DOHH2 (cell line): ENCODE results near the gene KNDC1.

Source experiments
- H3F3A ChIP-seq: fragments of 200-600 bp; sonication (generic), shearing (Covaris generic); 2 replicates; pipeline ENCODE4 v1.6.0; 2016; ENCODE audit warnings: antibody characterized with exemption, mild to moderate bottlenecking; ENCODE audit not compliant: control insufficient read depth, insufficient read depth
- H3K27ac ChIP-seq: fragments of 200-600 bp; sonication (generic); 2 replicates; pipeline ENCODE4 v1.5.1; 2014; ENCODE audit warnings: low read depth, mild to moderate bottlenecking, low read length, moderate library complexity
- H3K27me3 ChIP-seq: fragments of 200-600 bp; sonication (generic); 2 replicates; pipeline ENCODE4 v1.6.1; 2014; ENCODE audit warnings: mild to moderate bottlenecking, low read length, mixed read lengths; ENCODE audit not compliant: control insufficient read depth
- H3K36me3 ChIP-seq: fragments of 200-600 bp; sonication (generic); 2 replicates; pipeline ENCODE4 v1.6.1; 2014; ENCODE audit warnings: mild to moderate bottlenecking, low read length, moderate library complexity, mixed read lengths; ENCODE audit not compliant: control insufficient read depth
- H3K4me1 ChIP-seq: fragments of 200-600 bp; sonication (generic); 2 replicates; pipeline ENCODE4 v1.6.1; 2014; ENCODE audit warnings: mild to moderate bottlenecking, low read length, mixed read lengths; ENCODE audit not compliant: control insufficient read depth
- H3K4me2 ChIP-seq: fragments of 200-600 bp; sonication (generic); 2 replicates; pipeline ENCODE4 v1.6.0; 2014; ENCODE audit warnings: mild to moderate bottlenecking, low read length, moderate library complexity
- H3K4me3 ChIP-seq: fragments of 200-600 bp; sonication (generic); 2 replicates; pipeline ENCODE4 v1.5.1; 2014; ENCODE audit warnings: mild to moderate bottlenecking, low read length, mixed read lengths
- H3K79me2 ChIP-seq: fragments of 200-600 bp; sonication (generic); 2 replicates; pipeline ENCODE4 v1.6.1; 2014; ENCODE audit warnings: mild to moderate bottlenecking, low read length, mixed read lengths; ENCODE audit not compliant: control insufficient read depth
- H3K9me2 ChIP-seq: fragments of 200-600 bp; sonication (generic); replicated peaks from 2 replicates; pipeline ENCODE4 v1.6.1; 2014; ENCODE audit warnings: mild to moderate bottlenecking, low read length, mixed read lengths; ENCODE audit not compliant: control insufficient read depth
- H3K9me3 ChIP-seq: fragments of 200-600 bp; sonication (generic); 2 replicates; pipeline ENCODE4 v1.6.1; 2014; ENCODE audit warnings: antibody characterized with exemption, low read length, mixed read lengths; ENCODE audit not compliant: control insufficient read depth, insufficient read depth
- H4K20me1 ChIP-seq: fragments of 200-600 bp; sonication (generic); 2 replicates; pipeline ENCODE4 v1.6.0; 2014; ENCODE audit warnings: low read depth, mild to moderate bottlenecking, antibody characterized with exemption, low read length, moderate library complexity; ENCODE audit not compliant: control insufficient read depth, insufficient read depth
- EZH2phosphoT487 ChIP-seq: fragments of 200-600 bp; sonication (generic); IDR thresholded peaks from 2 replicates; pipeline ENCODE4 v1.6.1; 2017; ENCODE audit warnings: borderline replicate concordance, mild to moderate bottlenecking, antibody characterized with exemption, low read length, moderate library complexity, mixed read lengths
- TF ChIP-seq, protein P1 (sequence below): fragments of 200-600 bp; sonication (generic); IDR thresholded peaks from one replicate; pipeline ENCODE4 v1.5.1; 2014; ENCODE audit warnings: antibody characterized with exemption, mild to moderate bottlenecking, low read depth, low read length; ENCODE audit not compliant: poor library complexity, severe bottlenecking

The KNDC1 gene

DNA sequence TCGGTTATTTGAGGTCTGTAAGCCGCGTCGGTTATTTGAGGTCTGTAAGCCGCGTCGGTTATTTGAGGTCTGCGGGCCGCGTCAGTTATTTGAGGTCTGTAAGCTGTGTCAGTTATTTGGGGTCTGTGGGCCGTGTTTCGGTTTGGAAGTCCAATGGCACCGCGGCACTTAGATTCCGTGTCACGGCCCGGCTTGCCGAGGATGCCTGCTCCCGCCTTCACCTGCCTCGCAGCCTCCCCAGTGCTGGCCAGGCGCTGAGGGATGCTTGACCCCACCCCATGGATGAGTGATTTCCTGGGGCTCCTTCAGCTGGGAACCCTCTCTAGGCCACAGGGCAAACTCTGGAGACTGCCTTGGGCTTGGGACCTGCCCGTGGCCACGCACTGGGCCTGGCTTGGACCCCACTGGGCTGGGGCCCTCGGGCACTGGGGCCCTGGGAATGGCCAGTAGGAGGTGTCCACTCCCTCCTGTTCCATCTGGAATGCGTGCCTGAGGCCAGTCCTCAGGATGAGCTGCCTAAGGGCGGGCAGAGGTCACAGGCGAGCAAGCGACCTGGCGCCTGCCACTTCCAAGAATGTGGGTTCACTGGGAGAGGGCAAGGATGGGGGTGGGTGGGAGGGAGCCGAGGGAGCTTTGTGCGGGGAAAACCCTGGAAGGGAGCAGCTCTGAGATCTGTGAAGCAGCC lies 46.7 kb upstream of the KNDC1 start:
- TF ChIP-seq, protein P1, sequence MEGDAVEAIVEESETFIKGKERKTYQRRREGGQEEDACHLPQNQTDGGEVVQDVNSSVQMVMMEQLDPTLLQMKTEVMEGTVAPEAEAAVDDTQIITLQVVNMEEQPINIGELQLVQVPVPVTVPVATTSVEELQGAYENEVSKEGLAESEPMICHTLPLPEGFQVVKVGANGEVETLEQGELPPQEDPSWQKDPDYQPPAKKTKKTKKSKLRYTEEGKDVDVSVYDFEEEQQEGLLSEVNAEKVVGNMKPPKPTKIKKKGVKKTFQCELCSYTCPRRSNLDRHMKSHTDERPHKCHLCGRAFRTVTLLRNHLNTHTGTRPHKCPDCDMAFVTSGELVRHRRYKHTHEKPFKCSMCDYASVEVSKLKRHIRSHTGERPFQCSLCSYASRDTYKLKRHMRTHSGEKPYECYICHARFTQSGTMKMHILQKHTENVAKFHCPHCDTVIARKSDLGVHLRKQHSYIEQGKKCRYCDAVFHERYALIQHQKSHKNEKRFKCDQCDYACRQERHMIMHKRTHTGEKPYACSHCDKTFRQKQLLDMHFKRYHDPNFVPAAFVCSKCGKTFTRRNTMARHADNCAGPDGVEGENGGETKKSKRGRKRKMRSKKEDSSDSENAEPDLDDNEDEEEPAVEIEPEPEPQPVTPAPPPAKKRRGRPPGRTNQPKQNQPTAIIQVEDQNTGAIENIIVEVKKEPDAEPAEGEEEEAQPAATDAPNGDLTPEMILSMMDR, result no peak
- TF ChIP-seq EZH2phosphoT487, result no peak
- Histone ChIP-seq H3K27me3 (no peaks in the 10 kb centered on the region), H3K4me1 (no peaks in the 10 kb centered on the region), H3K36me3 (no peaks in the 10 kb centered on the region), H3K9me3 (peaks cover 34% of the 10 kb centered on the region; the same call in 1 of the 2 replicates), H3K9me2 (no peaks in the 10 kb centered on the region), H3K27ac (no peak overlapping the region), H4K20me1 (no peaks in the 10 kb centered on the region), H3K4me2 (no peak overlapping the region), H3K4me3 (no peak overlapping the region), H3F3A (no peaks in the 10 kb centered on the region), H3K79me2 (no peaks in the 10 kb centered on the region)

GRCh38 chr10:133113847-133114246 lies 46.2 kb upstream of the KNDC1 start:
- Histone ChIP-seq H3K27me3 (no peaks in the 10 kb centered on the region), H3K36me3 (no peaks in the 10 kb centered on the region), H3K79me2 (no peaks in the 10 kb centered on the region), H4K20me1 (no peaks in the 10 kb centered on the region), H3K9me3 (peaks cover 35% of the 10 kb centered on the region; the same call in 1 of the 2 replicates), H3K4me1 (no peaks in the 10 kb centered on the region), H3F3A (no peaks in the 10 kb centered on the region), H3K4me3 (no peak overlapping the region), H3K4me2 (no peak overlapping the region), H3K9me2 (no peaks in the 10 kb centered on the region), H3K27ac (no peak overlapping the region)
- TF ChIP-seq EZH2phosphoT487, result no peak
- TF ChIP-seq, protein P1, result no peak

DNA sequence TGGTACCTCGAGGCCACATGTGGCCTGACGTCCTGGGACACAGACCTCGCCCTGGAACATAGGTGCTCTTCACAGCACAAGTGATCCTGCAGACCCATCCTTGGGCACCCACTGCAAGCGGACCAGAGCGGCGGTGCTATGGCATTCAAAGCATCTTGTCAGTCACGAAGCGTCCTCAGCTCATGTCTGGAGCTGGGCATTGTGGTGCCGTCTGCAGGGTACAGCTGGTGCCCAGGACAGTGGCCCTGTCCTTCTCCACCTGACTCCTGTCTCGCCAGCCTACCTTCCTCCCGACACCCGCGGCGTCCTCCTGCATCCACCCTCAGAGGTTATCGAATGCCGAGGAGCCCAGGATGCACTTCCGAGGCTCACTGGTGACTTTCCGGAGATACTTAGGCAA lies 45.8 kb upstream of the KNDC1 start:
- H3F3A ChIP-seq, result no peaks in the 10 kb centered on the region
- no peak overlapping the region for H3K4me3 ChIP-seq
- H3K36me3 ChIP-seq, result no peaks in the 10 kb centered on the region
- H3K4me2 ChIP-seq, result no peak overlapping the region
- no peaks in the 10 kb centered on the region for H3K27me3 ChIP-seq
- H3K79me2 ChIP-seq, result no peaks in the 10 kb centered on the region
- H3K9me2 ChIP-seq, result no peaks in the 10 kb centered on the region
- TF ChIP-seq, protein P1, result no peak
- no peak for TF ChIP-seq EZH2phosphoT487
- H3K4me1 ChIP-seq, result no peaks in the 10 kb centered on the region
- no peak overlapping the region for H3K27ac ChIP-seq
- peaks cover 38% of the 10 kb centered on the region; the same call in 1 of the 2 replicates for H3K9me3 ChIP-seq
- H4K20me1 ChIP-seq, result no peaks in the 10 kb centered on the region
